H9 (cell line): ENCODE measurements around the gene ZNF76. TPM values are rescaled to one million over a fixed set of nuclear protein-coding genes. Genes with fewer than 3 reads are reported as not detected.

Source experiments
- DNase-seq: peaks from one replicate; pipeline ENCODE4 v3.0.0-alpha.2; 2017
- H2AFZ ChIP-seq: one replicate; pipeline ENCODE4 v1.6.1; 2013; ENCODE audit warnings: mild to moderate bottlenecking, low read length, control low read depth, moderate library complexity
- H2AK5ac ChIP-seq: 2 replicates; pipeline ENCODE4 v1.6.1; 2013; ENCODE audit warnings: low read length, control low read depth, mixed read lengths; ENCODE audit not compliant: insufficient read length
- H2BK120ac ChIP-seq: one replicate; pipeline ENCODE4 v1.6.1; 2013; ENCODE audit warnings: low read depth, mild to moderate bottlenecking, low read length, control low read depth, inconsistent platforms; ENCODE audit not compliant: poor library complexity, severe bottlenecking
- H2BK12ac ChIP-seq: 2 replicates; pipeline ENCODE4 v1.6.1; 2013; ENCODE audit warnings: low read length, control low read depth, mixed read lengths, low read depth; ENCODE audit not compliant: insufficient read length
- H2BK15ac ChIP-seq: 2 replicates; pipeline ENCODE4 v1.6.1; 2013; ENCODE audit warnings: low read depth, low read length, control low read depth
- H2BK20ac ChIP-seq: one replicate; pipeline ENCODE4 v1.6.1; 2013; ENCODE audit warnings: low read depth, mild to moderate bottlenecking, low read length, control low read depth, inconsistent platforms; ENCODE audit not compliant: poor library complexity, severe bottlenecking
- H2BK5ac ChIP-seq: 2 replicates; pipeline ENCODE4 v1.6.1; 2013; ENCODE audit warnings: low read length, control low read depth, mixed read lengths; ENCODE audit not compliant: insufficient read length
- H3K14ac ChIP-seq: 2 replicates; pipeline ENCODE4 v1.6.1; 2013; ENCODE audit warnings: low read length, control low read depth; ENCODE audit not compliant: insufficient read depth
- H3K18ac ChIP-seq: 2 replicates; pipeline ENCODE4 v1.6.1; 2013; ENCODE audit warnings: low read depth, mild to moderate bottlenecking, mixed read lengths, low read length, control low read depth; ENCODE audit not compliant: insufficient read length
- H3K23ac ChIP-seq: 2 replicates; pipeline ENCODE4 v1.6.1; 2013; ENCODE audit warnings: low read length, control low read depth, mixed read lengths, low read depth; ENCODE audit not compliant: insufficient read length
- H3K23me2 ChIP-seq: 2 replicates; pipeline ENCODE4 v1.6.1; 2013; ENCODE audit warnings: low read depth, mild to moderate bottlenecking, mixed read lengths, low read length, control low read depth; ENCODE audit not compliant: insufficient read length, poor library complexity, severe bottlenecking
- H3K27ac ChIP-seq: 2 replicates; pipeline ENCODE4 v1.5.1; 2013; ENCODE audit warnings: low read length, control low read depth, mixed read lengths, low read depth; ENCODE audit not compliant: insufficient read length
- H3K27me3 ChIP-seq: 2 replicates; pipeline ENCODE4 v1.6.1; 2013; ENCODE audit warnings: low read length, control low read depth, inconsistent platforms; ENCODE audit not compliant: insufficient read depth
- H3K4ac ChIP-seq: 2 replicates; pipeline ENCODE4 v1.6.1; 2013; ENCODE audit warnings: low read depth, mild to moderate bottlenecking, control low read depth, inconsistent platforms, low read length, moderate library complexity
- H3K4me1 ChIP-seq: 2 replicates; pipeline ENCODE4 v1.6.1; 2013; ENCODE audit warnings: low read length, control low read depth, inconsistent platforms; ENCODE audit not compliant: insufficient read depth
- H3K4me2 ChIP-seq: 2 replicates; pipeline ENCODE4 v1.6.1; 2013; ENCODE audit warnings: low read length, control low read depth, mixed read lengths; ENCODE audit not compliant: insufficient read length, insufficient read depth
- H3K56ac ChIP-seq: 2 replicates; pipeline ENCODE4 v1.6.1; 2013; ENCODE audit warnings: low read depth, mild to moderate bottlenecking, mixed read lengths, low read length, control low read depth; ENCODE audit not compliant: insufficient read length
- H3K79me1 ChIP-seq: 2 replicates; pipeline ENCODE4 v1.6.1; 2013; ENCODE audit warnings: low read depth, mild to moderate bottlenecking, moderate library complexity, low read length, control low read depth, inconsistent platforms; ENCODE audit not compliant: insufficient read depth, poor library complexity, severe bottlenecking
- H3K79me2 ChIP-seq: 2 replicates; pipeline ENCODE4 v1.6.1; 2013; ENCODE audit warnings: low read length, control low read depth, inconsistent platforms; ENCODE audit not compliant: insufficient read depth
- H3K9ac ChIP-seq: 2 replicates; pipeline ENCODE4 v1.6.1; 2013; ENCODE audit warnings: low read length, control low read depth, mixed read lengths; ENCODE audit not compliant: insufficient read length; ENCODE audit errors: extremely low read depth
- H3K9me3 ChIP-seq: one replicate; pipeline ENCODE4 v1.6.1; 2013; ENCODE audit warnings: low read depth, low read length, inconsistent platforms; ENCODE audit not compliant: control insufficient read depth
- H3T11ph ChIP-seq: one replicate; pipeline ENCODE4 v1.6.1; 2013; ENCODE audit warnings: mild to moderate bottlenecking, low read length, control low read depth, inconsistent platforms
- H4K20me1 ChIP-seq: one replicate; pipeline ENCODE4 v1.6.1; 2013; ENCODE audit not compliant: control insufficient read depth, insufficient read length, insufficient read depth
- H4K5ac ChIP-seq: 2 replicates; pipeline ENCODE4 v1.6.1; 2013; ENCODE audit warnings: low read depth, mild to moderate bottlenecking, mixed read lengths, low read length, control low read depth; ENCODE audit not compliant: insufficient read length
- H4K8ac ChIP-seq: replicated peaks from 2 replicates; pipeline ENCODE4 v1.6.1; 2013; ENCODE audit warnings: low read length, control low read depth, mixed read lengths, low read depth; ENCODE audit not compliant: insufficient read length
- H4K91ac ChIP-seq: 2 replicates; pipeline ENCODE4 v1.6.1; 2013; ENCODE audit warnings: low read depth, mild to moderate bottlenecking, moderate library complexity, mixed read lengths, low read length, control low read depth; ENCODE audit not compliant: insufficient read length
- H3K27ac Mint-ChIP-seq, 3 experiments: 2 replicates in 2 of 3; 3 replicates in 1 of 3; pipeline ENCODE4 v1.8.0; 2020 to 2021; ENCODE audit warnings: mixed read lengths in 3 of 3, mild to moderate bottlenecking in 1 of 3, moderate library complexity in 1 of 3
- H3K27me3 Mint-ChIP-seq: 2 replicates; pipeline ENCODE4 v1.8.0; 2021; ENCODE audit warnings: low read depth, mild to moderate bottlenecking, moderate library complexity, mixed read lengths
- H3K36me3 Mint-ChIP-seq, 3 experiments: 2 replicates in 2 of 3; 3 replicates in 1 of 3; pipeline ENCODE4 v1.8.0; 2020 to 2021; ENCODE audit warnings: low read depth in 3 of 3, mixed read lengths in 3 of 3; ENCODE audit not compliant: insufficient read depth in 1 of 3
- H3K4me1 Mint-ChIP-seq, 2 experiments: 2 replicates each; pipeline ENCODE4 v1.8.0; 2020; ENCODE audit warnings: mixed read lengths in 2 of 2
- H3K4me3 Mint-ChIP-seq, 2 experiments: 2 replicates in 1 of 2; 3 replicates in 1 of 2; pipeline ENCODE4 v1.8.0; 2020 to 2021; ENCODE audit warnings: mild to moderate bottlenecking in 2 of 2, mixed read lengths in 2 of 2, moderate library complexity in 1 of 2
- H3K9me3 Mint-ChIP-seq, 2 experiments: 2 replicates in 1 of 2; 3 replicates in 1 of 2; pipeline ENCODE4 v1.8.0; 2020; ENCODE audit warnings: mild to moderate bottlenecking in 2 of 2, mixed read lengths in 2 of 2, moderate library complexity in 1 of 2
- WGBS: extraction: QIAGEN DNeasy Blood & Tissue Kit; methylation state at CpG from one replicate; pipeline ENCODE4 v1.1.7; 2013; ENCODE audit warnings: missing lambda C conversion rate, low lambda C conversion rate, mixed read lengths; ENCODE audit not compliant: insufficient read length; ENCODE audit errors: extremely low coverage; 5-methylcytosine and 5-hydroxymethylcytosine counted together
- total RNA-seq: library from RNA; stranded (reverse); gene quantifications from 2 replicates; pipeline ENCODE4 v1.2.1, GENCODE V29; 2021
- TF ChIP-seq, protein P1 (sequence below): fragments of 200-600 bp; sonication (generic); conservative IDR thresholded peaks from 3 replicates; pipeline ENCODE4 v1.8.0; 2021; ENCODE audit warnings: antibody characterized with exemption, mild to moderate bottlenecking

Gene ZNF76
- total RNA-seq, 1 experiment from 2014 or later: 21.1 TPM

DNA sequence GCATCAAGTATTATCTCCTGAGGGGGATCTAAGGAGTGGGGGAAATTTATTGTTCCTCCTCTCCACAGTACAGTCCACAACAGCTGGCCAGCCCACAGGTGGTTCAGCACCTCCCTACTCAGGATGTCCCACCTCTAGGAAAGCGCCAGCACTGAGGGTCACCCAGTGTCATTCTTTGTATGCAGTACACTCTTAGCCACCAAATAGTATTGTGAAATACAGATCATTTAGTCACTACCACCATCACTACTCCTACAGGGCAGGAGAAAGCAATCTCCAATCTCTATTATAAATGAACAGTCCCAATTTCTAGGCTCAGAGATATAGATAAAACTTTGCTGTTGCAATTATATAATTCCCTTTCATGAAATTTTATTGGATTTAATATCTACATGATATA, 6.3 kb upstream of the ZNF76 start:
- Histone ChIP-seq H2BK120ac (no peak overlapping the region), H2AK5ac (no peak overlapping the region), H3K4ac (no peak overlapping the region), H4K20me1 (no peaks in the 10 kb centered on the region), H3K14ac (no peak overlapping the region), H2BK12ac (no peak overlapping the region), H2BK20ac (no peak overlapping the region), H3K27me3 (no peaks in the 10 kb centered on the region), H3K4me1 (no peaks in the 10 kb centered on the region; the same call in 1 of the 2 replicates), H2AFZ (no peak overlapping the region), H3K23ac (no peak overlapping the region), H3K23me2 (no peaks in the 10 kb centered on the region), H3K79me1 (no peaks in the 10 kb centered on the region), H3K79me2 (no peaks in the 10 kb centered on the region), H3K27ac (no peak overlapping the region), H3K9ac (no peak overlapping the region), H3K9me3 (no peaks in the 10 kb centered on the region), H2BK15ac (no peak overlapping the region), H4K91ac (no peak overlapping the region), H3K4me2 (no peak overlapping the region), H2BK5ac (no peak overlapping the region), H4K8ac (no peak overlapping the region), H3K56ac (no peak overlapping the region), H3T11ph (no peak overlapping the region), H4K5ac (no peak overlapping the region), H3K18ac (no peak overlapping the region)
- Mint-ChIP-seq H3K4me1 (peaks cover 19 to 22% of the 10 kb centered on the region in 2 experiments), H3K9me3 (no peaks in the 10 kb centered on the region), H3K27ac (no peak overlapping the region; a peak in 1 of 7 replicates), H3K36me3 (no peaks in the 10 kb centered on the region; a peak in 1 of 7 replicates), H3K4me3 (no peak overlapping the region), H3K27me3 (no peaks in the 10 kb centered on the region)
- WGBS: no CpG with 5 or more reads among the region's 1 CpG
- TF ChIP-seq, protein P1, sequence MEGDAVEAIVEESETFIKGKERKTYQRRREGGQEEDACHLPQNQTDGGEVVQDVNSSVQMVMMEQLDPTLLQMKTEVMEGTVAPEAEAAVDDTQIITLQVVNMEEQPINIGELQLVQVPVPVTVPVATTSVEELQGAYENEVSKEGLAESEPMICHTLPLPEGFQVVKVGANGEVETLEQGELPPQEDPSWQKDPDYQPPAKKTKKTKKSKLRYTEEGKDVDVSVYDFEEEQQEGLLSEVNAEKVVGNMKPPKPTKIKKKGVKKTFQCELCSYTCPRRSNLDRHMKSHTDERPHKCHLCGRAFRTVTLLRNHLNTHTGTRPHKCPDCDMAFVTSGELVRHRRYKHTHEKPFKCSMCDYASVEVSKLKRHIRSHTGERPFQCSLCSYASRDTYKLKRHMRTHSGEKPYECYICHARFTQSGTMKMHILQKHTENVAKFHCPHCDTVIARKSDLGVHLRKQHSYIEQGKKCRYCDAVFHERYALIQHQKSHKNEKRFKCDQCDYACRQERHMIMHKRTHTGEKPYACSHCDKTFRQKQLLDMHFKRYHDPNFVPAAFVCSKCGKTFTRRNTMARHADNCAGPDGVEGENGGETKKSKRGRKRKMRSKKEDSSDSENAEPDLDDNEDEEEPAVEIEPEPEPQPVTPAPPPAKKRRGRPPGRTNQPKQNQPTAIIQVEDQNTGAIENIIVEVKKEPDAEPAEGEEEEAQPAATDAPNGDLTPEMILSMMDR: no peak
- no peak for DNase-seq
